ENCODE data around the gene TECTB. TPM values are rescaled to one million over a fixed set of nuclear protein-coding genes. Genes with fewer than 3 reads are reported as not detected.

TECTB gene
- total RNA-seq, 1 donor = not detected

- no peak for DNase-seq (ENCODE audit: low read depth)
Observed at GRCh38 chr10:112340601-112341000, 57.4 kb downstream of the TECTB start.

GRCh38 chr10:112343056-112343806 is 60.0 kb downstream of the TECTB start:
- no peak for DNase-seq (ENCODE audit: low read depth)
- TF ChIP-seq, protein P1, sequence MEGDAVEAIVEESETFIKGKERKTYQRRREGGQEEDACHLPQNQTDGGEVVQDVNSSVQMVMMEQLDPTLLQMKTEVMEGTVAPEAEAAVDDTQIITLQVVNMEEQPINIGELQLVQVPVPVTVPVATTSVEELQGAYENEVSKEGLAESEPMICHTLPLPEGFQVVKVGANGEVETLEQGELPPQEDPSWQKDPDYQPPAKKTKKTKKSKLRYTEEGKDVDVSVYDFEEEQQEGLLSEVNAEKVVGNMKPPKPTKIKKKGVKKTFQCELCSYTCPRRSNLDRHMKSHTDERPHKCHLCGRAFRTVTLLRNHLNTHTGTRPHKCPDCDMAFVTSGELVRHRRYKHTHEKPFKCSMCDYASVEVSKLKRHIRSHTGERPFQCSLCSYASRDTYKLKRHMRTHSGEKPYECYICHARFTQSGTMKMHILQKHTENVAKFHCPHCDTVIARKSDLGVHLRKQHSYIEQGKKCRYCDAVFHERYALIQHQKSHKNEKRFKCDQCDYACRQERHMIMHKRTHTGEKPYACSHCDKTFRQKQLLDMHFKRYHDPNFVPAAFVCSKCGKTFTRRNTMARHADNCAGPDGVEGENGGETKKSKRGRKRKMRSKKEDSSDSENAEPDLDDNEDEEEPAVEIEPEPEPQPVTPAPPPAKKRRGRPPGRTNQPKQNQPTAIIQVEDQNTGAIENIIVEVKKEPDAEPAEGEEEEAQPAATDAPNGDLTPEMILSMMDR (IDR thresholded peaks at IDR 0.05; ENCODE audit: insufficient read depth, low read depth, low read length) = no peak
- H3K4me3 ChIP-seq (ENCODE audit: low read depth, low read length) = no peak overlapping the region

More at GRCh38 chr10:112340601-112341000, 57.4 kb downstream of the TECTB start:
- TF ChIP-seq, protein P1 (IDR thresholded peaks at IDR 0.05; ENCODE audit: insufficient read depth, low read depth, low read length) = no peak
- H3K4me3 ChIP-seq (ENCODE audit: low read depth, low read length) = no peak overlapping the region

GRCh38 chr10:112344261-112344660 is 61.1 kb downstream of the TECTB start:
- DNase-seq (ENCODE audit: low read depth) = no peak
- TF ChIP-seq, protein P1 (IDR thresholded peaks at IDR 0.05; ENCODE audit: insufficient read depth, low read depth, low read length) = no peak
- H3K4me3 ChIP-seq (ENCODE audit: low read depth, low read length) = no peak overlapping the region

DNA sequence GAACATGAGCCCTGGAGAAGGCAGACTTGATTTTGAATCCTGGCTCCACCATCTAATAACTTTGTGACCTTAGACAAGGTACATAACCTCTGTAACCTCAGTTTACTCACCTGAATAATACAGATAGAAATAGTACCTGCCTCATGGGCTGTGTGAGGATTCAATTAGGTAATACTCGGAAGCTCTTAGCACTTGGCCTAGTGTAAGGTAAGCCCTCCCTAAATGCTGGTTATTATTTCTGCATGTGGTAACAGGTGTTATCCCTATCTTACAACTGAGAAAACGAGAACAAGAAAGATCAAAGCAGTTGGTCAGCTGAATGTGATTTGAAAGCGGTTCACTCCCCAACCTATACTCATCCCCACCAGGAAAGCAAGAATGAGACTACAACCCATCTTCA is 62.0 kb downstream of the TECTB start:
- no peak overlapping the region for H3K4me3 ChIP-seq (ENCODE audit: low read depth, low read length)
- DNase-seq (ENCODE audit: low read depth) = no peak
- TF ChIP-seq, protein P1 (IDR thresholded peaks at IDR 0.05; ENCODE audit: insufficient read depth, low read depth, low read length) = no peak

DNA sequence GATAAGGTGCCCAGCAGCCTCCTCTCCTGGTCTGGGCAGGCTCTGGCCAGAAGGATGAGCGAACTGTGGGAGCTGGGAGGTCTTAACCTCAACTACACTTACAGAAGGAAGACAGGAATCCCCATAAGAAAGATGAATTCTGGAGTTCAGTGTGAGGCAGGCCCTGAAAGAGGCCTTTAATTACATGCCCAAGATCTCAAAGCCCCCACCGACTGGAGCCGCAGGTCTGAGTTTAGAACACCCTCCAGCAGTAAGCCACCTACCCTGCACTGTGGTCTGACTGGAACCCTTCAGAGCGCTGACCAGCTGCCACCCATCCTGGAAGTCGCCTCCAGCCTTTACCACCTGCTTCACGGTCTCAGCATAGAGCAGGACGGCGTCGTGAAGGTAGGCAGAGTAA is 62.5 kb downstream of the TECTB start:
- H3K4me3 ChIP-seq (ENCODE audit: low read depth, low read length) = no peak overlapping the region
- DNase-seq (ENCODE audit: low read depth) = no peak
- TF ChIP-seq, protein P1 (IDR thresholded peaks at IDR 0.05; ENCODE audit: insufficient read depth, low read depth, low read length) = no peak

GRCh38 chr10:112346774-112347173 is 63.6 kb downstream of the TECTB start:
- no peak overlapping the region for H3K4me3 ChIP-seq (ENCODE audit: low read depth, low read length)
- TF ChIP-seq, protein P1 (IDR thresholded peaks at IDR 0.05; ENCODE audit: insufficient read depth, low read depth, low read length) = no peak
- no peak for DNase-seq (ENCODE audit: low read depth)
